Measurements from ENCODE around the gene ZNG1B.
"Not testable (repeated sequence)": the region's sequence is repeated elsewhere in the genome, so short reads cannot be mapped to it uniquely, and the experiment has no call there.

Gene ZNG1B

DNA sequence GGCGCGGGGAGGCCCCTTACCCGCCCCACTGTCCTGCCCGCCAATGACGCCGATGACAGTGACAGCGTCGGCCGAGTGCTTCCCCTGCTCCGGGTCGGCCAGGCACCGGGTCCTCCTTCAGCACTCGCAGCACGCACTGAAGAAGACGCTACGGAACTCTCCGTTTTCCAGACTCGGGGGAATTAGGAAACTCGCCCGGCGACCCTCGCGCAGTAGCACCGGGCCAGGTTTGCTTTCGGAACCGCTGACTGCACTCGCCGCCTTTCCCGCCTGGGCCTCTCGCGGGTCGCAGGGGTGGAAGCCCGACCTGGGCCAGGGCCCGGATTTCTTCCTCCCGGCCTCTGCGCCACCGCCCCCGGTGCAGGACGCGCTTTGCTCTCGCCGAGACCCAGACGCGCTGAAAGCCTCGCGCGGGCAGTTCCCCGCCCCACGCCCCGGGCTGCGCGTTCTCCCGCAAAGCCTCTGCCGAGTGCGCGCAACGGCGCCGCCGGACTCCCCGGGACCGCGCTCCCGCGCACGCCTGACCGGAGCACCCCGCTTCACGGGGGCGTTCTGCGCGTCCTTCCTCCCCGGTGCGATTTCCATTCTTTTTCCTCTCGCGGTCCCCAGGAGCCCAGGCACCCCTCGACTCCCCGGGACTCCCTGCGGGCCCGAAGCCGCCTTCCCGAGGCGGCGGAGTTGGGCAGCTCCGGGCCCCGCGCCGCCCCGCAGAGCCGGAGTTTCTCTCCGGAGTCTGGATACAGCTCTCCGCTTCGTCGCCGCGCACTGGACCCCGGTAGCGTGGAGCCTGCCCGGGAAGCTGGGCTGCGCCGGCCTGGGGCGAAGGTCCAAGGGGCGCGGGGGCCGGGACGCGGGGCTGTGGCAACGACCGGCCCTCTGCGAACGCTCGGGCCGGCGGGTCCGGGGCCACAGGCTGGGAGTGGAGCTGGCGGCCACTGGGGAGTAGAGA is 65.9 kb downstream of the ZNG1B start:
- DNase-seq (ENCODE audit: low read depth), result not testable (repeated sequence)

DNA sequence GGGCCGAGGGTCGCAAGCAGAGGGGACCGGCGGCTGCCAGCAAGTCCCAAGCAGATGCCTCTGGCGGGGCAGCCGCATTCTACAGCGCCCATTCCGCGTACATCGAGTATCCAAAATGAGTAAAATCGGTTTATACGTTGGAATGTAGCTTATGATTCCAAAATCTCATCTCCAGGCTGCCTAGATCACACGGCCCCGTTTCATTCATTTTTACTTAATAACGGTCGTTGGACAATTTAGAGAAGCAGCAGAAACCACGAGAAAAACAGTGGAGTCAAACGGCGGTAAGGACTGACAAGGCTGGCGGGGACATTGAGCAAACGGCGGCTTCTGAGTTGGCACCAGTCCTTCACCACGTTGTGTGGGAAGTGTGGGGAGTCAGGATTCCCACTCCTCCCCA is 66.6 kb downstream of the ZNG1B start:
- DNase-seq (ENCODE audit: low read depth), result not testable (repeated sequence)

DNA sequence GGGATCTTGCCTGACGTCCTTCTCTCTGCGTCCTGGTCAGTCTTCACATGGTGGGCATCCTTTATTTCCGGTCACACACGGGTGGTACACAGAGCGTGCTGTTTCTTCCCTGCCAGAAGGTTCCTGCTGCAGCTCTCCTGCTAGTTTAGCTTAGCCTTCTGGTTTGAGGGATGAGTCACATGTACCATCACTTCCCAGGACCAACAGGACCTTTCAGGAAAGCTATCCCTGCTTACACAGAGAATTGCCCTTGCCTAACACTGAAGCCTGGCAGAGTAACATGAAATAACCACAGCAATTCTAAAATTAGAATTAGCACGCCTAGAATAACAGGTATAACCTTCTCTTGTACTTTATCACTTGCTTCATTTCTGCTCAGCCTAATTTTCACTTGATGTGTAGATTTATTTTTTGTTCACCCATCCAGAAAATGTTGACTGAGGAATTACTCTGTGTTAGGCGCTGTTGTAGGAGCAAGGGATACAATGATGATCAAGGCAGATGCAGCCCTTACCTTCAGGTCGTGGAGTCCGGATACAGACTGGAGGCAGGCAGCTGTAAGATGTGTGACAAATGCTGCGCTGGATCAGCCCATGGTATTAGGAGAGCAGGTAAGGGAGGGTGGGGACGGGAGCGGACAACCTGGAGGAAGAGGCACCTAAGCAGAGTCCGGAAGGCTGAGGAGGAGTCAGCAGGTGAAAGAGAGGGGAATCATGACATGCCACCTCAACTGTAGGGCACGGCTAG is 70.1 kb downstream of the ZNG1B start:
- DNase-seq (ENCODE audit: low read depth), result not testable (repeated sequence)

DNA sequence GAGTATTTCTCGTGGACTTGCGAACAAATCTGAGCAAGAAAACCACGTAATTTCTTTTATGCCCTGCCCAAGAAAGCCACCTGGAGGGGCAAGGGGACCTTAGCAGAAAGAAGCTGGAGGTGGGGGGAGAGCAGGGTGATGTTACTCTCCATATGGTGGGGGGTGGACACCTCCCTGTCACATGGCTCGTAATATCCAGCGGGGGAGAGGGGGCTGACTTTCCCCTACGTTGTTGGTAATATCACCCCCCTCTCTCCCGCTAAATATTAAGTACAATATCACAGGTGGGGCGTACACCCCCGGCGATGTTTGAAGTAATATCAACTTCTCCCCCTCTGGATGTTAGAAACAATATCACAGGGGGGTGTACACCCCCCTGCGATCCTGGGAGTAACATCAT is 70.7 kb downstream of the ZNG1B start:
- DNase-seq (ENCODE audit: low read depth), result not testable (repeated sequence)

DNA sequence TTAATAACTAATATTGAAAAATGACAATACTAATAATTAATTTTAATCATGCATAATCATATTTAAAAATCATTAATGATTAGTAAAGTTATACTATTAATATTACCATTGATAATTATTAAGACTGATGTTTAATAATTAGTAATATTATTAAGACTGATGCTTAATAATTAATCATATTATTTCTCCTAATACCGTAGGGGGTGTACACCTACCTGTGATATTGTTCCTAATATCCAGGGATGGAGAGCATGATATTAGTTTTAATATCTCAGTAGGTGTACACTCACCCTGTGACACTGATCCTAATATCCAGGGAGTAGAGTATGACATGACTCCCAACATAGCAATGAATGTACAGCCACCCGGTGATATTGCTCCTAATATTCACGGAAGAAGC is 73.4 kb downstream of the ZNG1B start:
- DNase-seq (ENCODE audit: low read depth), result not testable (repeated sequence)

DNA sequence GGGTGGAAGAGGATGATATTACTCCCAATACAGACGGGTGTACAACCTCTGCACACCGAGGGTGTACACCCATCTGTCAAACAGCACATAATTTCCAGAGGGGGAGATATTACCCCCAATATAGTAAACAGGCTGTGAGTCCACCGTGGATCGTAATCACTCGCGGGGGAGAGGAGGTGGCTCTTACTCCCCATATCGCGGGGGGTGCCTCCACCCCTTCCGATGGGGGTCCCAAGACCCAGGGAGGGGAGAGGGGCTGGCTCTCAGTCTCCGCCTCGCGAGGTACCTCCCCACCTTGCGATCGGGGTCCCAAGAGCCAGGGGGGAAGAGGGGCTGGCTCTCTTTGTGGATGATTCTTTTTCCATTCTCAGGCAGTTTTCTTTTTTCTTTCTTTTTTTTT is 74.4 kb downstream of the ZNG1B start:
- not testable (repeated sequence) for DNase-seq (ENCODE audit: low read depth)

DNA sequence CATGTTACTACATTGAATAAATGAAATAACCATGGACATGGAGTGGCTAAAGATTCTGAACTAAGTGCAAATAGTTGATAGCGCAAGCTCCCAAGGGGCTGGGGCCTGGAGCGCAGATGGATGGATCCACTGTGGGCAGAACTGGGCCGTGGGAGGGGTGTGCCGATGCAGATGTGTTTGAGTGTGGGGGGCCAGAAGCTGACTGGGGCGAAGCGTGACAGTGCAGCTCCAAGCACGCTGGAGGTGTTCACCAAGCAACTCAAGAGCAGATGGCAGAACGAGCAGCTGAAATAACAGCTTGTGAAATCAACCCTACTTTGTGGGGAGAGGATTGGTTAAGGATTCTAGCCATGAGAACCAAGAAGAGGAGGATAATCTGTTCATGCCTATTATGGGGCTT is 78.0 kb downstream of the ZNG1B start:
- not testable (repeated sequence) for DNase-seq (ENCODE audit: low read depth)

GRCh38 chr2:113515995-113516394 is 78.5 kb downstream of the ZNG1B start:
- DNase-seq (ENCODE audit: low read depth), result not testable (repeated sequence)

DNA sequence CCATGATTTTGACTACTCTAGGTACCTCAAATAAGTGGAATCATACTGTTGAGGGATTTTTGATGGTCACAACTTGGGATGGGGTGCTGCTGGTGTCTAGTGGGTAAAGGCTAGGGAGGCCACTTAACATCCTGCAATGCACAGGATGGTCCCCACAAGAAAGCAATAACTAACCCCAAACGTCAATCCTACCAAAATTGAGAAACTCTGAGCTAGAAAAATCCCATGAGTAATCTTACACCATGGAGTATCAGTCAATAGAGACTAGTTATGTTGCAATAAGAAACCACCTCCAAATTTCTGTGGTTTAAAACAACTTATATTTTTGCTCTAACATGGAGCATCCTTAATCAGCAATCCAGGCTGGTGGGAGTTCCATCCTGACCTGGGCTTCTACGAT is 79.5 kb downstream of the ZNG1B start:
- DNase-seq (ENCODE audit: low read depth), result not testable (repeated sequence)

- not testable (repeated sequence) for DNase-seq (ENCODE audit: low read depth)
These were observed 83.3 kb downstream of the ZNG1B start for GRCh38 chr2:113520837-113521236.

DNA sequence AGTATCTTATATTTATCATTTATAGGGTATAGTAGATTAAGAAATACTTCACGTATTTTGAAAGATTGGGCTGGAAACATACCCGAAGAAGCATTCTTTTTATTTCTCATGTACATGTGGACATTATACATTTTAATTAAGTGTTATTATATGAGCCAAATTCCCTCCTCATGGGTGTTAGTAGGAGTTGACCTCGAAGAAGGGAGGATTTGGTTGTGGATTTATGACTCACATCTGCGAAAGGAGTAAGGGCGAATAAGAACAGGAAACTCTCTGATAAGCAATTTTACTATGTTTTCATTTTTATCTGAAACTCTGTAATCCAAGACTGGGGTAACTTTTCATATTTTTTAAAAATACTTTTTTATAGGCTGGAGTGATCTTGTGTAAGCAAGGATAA is 84.0 kb downstream of the ZNG1B start:
- not testable (repeated sequence) for DNase-seq (ENCODE audit: low read depth)

- DNase-seq (ENCODE audit: low read depth), result not testable (repeated sequence)
These were observed 87.5 kb downstream of the ZNG1B start for GRCh38 chr2:113524986-113525385.

GRCh38 chr2:113527350-113528045 is 90.0 kb downstream of the ZNG1B start:
- DNase-seq (ENCODE audit: low read depth), result not testable (repeated sequence)

DNA sequence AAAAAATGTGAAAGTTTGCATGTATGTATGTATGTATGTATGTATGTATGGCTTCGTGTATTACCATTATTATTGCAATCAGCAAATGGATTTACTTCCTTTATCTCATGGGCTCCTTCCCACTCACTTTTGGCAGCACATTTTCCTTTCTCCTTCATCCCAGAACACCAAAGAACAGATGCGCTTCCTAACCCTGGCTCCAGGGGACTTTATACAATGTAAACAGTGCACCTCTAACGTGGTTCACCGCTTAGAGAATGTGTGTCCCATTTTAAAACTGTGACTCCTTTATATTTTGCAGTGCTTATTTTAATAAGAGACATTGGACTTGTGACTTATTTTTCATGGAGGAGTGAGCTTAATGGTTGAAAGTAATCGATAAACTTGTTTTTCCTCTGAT is 90.6 kb downstream of the ZNG1B start:
- not testable (repeated sequence) for DNase-seq (ENCODE audit: low read depth)

- DNase-seq (ENCODE audit: low read depth), result not testable (repeated sequence)
These were observed 91.4 kb downstream of the ZNG1B start for GRCh38 chr2:113528904-113529303.

GRCh38 chr2:113532991-113533390 is 95.5 kb downstream of the ZNG1B start:
- not testable (repeated sequence) for DNase-seq (ENCODE audit: low read depth)

- DNase-seq (ENCODE audit: low read depth), result not testable (repeated sequence)
These were observed 99.1 kb downstream of the ZNG1B start for GRCh38 chr2:113536573-113536972.

DNA sequence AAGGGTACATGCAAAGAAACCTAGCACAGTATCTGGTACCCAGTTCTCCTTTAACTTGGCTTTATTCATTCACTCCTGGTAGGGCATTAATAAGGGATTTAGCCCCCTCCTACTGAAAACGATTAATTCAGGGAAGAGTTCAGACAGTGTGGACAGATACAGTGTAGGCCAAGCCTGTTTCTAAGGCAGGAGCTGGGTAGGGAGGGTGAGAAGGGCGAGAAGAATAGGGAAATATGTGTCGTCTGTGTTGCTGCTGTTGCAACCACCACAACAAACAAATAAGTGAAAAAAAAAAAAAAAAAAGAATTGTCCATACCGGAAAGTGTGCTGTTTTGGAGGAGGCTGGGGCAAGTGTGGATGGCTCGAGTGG is 103.3 kb downstream of the ZNG1B start:
- DNase-seq (ENCODE audit: low read depth), result not testable (repeated sequence)

DNA sequence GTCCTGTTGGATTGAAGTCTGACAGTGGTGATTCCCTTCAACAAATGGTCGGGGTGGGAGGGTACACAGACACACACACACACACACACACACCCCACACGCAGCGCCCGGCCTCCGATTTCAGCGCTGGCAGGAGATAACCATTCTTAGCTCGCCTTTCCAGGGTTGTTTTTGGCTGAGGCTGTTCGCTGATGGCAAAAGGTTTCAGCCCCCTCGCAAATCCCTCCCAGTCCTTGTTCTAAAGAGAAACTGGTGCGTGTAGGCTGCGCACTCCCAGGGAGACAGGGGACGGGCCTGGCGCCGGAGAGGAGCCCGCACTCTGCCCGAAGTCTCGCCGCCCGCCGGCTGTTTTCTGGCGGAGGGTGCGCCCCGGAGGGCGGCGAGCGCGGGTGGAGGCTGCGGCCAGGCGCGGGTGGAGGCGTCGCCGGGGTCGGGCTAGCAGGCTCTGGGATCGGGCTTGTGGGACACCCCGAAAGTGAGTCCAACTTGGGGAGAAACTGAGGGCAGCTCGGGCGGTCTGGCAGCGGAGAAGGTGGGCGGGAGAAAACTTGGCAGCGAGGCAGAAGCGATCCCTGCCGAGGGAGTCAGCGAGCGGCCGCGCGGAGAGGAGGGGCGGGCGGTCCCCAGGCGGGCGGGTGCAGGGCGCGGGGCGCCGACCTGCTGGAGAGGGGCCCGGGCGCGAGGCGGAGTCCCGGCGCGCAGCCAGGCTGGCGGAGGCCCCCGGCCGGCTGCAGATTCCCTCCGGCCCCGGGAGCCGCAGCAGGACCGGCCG is 103.9 kb downstream of the ZNG1B start:
- peak; percentile 2 for DNase-seq (ENCODE audit: low read depth)

DNA sequence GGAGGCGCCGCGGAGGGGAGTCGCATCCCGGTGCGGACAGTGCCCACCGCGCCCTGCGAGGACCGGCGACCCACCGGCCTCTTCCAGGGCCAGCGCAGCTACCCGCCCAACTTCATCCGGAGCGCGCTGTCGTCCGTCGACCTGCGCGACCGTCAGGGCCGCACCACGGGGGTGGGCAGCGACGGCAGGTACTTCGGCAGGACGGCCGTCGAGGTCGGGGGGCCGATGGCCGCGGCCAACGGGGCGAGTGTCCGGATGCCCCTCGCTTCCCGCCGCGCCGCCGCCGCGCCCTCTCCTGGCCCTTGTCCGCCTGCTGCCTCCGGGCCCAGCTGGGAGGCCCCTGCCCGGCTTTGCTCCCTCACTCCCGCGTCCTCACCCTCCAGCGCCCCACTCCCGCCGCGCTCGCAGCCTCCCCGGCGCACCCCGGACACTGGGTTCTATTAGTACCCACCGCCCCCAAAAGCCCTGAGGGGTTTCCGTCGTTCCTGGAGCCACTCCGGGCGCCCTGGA is 104.5 kb downstream of the ZNG1B start:
- not testable (repeated sequence) for DNase-seq (ENCODE audit: low read depth)

DNA sequence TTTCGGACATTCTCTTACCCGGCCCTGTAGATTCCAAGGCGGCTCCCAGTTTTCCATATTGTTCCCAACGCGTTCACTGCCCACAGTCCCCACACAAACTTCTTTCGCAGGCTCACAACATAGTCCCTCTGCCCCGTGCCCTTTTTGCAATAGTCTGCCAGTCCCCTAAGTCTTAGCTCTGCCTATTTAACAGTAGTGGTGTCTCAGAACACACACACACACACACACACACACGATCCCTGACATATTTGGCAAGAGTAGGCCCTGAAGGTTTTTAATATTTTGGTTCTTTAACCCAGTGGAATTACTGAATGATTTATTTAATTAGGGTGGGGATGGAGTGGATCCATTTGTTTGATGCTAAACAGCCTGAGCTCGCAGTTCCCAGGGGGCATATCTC is 105.0 kb downstream of the ZNG1B start:
- not testable (repeated sequence) for DNase-seq (ENCODE audit: low read depth)
